Activated naive CD8-positive, alpha-beta T cell treated with anti-CD3 and anti-CD28 coated beads, Interleukin-2, amount 50 U/mL, for 16 hours (primary cell): ENCODE results near the gene LSM4.

Experiments
- DNase-seq: peaks from one replicate; pipeline ENCODE4 v3.0.0-alpha.2; 2020; ENCODE audit warnings: low read depth, low spot score

LSM4 gene

DNA sequence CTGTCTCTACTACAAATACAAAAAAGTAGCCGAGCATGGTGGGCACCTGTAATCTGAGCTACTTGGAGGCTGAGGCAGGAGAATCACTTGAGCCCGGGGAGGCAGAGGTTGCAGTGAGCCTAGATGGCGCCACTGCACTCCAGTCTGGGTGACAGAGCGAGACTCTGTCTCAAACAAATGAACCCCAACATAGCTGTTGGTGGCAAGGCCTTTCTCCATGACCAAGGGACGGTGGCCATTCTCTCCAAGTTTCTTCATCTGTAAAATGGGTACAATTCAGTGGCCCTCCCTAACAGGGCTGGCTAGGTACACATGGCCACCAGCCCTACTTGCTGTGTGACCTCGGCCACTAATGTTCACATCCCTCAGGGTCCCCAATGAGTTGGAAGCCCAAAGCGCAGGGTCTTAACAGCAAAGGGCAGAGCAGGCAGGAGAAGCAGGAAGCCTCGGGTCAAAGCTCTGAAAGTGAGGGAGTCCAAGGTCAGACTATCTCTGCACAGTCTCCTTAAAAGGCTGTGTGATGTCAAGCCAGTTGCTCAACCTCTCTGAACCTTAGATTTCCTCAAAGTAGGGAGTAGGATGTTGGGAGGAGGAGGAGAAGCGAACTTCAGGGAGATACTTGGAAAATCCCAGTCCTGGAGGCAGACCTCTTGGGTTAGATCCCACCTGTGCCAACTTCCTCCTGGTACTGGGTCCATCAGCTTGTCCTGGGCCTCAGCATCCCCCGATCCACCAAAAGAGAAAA, 44.2 kb downstream of the LSM4 start:
- no peak for DNase-seq

DNA sequence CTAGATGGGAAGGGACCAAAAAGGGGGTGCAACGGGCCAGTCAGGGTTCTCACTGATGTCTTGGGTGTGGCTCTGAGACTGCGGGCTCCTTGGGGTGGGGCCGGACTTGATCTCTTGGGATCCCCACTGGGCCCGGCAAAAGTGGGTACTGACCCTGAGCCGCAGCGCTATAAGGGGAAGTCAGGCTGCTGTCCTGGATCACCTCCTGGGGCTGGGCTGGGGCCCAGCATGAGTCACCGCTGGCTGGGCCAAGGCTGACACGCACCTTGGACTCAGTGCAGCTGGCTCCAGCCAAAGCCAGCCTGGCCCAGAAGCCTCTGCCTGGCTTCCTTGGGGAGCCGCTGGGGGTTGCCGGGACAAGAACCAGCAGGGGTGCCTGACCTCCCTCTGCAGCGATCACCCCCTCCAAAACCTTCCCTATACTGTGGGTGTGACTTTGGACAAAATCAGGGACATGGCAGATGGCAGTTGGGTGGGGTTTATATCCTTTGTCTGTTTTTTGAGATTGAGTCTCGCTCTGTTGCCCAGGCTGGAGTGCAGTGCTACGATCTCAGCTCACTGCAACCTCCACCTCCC, 48.0 kb downstream of the LSM4 start:
- DNase-seq = no peak

DNA sequence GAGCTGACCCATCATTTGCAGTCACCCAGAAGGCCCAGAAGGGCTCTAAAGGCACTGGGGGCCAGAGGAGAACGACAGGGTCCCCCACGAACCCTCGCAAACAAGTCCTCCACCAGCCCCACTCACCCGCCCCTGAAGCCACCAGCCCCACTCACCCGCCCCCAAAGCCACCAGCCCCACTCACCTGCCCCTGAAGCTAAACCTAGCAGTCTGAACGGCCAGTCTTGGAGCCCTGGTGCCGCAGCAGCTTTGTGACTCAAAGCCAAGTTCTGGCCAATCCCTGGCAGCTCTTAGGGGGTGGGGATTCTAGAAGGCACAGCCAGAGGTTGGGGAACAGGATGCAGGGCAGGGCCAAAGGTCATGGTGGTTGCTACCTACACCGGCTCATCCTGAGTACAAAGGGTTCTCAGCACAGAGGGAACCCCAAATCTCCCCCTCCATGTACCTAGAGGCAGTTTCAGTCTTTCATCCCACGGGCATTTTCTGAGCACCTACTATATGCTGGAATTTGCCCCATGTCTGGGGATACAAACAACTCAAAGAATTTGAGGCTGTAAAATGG, 48.6 kb downstream of the LSM4 start, which contains the start of gene IQCN:
TSS of gene IQCN (minus strand) at position 234 of the 562 bp plus-strand sequence. CDS start 4,974 bp downstream, outside the sequence.
- DNase-seq = no peak

DNA sequence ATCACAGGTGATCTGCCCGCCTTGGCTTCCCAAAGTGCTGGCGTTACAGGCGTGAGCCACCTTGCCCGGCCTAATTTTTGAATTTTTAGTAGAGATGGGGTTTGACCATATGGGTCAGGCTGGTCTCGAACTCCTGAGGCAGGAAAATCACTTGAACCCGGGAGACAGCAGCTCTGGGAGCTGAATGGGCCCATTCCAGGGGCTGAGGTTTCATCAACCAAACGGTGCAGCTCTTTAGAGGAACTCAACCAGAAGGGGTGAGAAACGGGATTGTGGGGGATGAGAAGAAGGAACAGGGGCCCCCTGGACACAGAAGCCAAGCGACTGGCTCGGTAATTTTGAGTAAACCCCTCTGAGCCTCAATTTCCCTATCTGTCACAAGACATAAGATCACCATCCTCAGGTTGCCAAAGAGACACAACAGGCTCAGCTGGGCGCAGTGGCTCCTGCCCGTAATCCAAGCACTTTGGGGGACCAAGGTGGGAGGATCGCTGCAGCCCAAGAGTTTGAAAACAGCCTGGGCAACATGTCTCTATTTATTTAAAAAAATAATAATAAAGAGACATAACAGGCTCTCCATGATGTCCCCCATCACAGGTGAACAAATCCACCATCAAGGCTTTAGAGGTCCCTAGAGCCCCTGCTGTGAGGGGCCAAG, 49.2 kb downstream of the LSM4 start:
- DNase-seq = no peak

DNA sequence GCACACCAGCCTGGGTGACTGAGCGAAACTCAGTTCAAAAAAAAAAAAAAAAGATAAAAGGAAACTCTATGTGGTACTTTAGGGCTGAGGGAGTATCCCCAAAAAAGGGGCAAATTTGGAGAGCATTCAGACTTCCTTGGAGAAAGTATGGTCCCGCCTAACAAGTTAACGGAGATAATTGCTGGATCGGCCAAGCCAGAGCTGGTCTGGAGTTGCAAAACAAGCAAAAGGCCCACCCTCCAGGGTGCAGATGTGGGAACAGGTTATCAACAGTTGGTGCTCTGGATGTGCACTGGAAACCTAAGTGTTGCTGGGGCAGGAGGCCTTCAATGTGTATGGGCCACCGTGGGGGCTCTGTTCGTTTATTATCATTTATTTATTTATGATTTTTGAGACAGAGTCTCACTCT, 51.4 kb downstream of the LSM4 start:
- no peak for DNase-seq

DNA sequence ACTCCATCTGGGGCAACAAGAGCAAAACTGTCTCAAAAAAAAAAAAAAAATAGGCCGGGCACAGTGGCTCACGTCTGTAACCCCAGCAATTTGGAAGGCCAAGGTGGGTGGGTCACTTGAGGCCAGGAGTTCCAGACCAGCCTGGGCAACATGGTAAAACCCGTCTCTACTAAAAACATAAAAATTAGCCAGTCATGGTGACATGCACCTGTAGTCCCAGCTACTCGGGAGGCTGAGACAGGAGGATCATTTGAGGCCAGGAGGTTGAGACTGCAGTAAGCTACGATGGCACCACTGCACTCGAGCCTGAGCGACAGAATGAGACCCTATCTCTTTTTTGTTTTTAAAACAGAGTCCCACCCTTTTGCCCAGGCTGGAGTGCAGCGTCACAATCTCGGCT, 52.5 kb downstream of the LSM4 start:
- no peak for DNase-seq

DNA sequence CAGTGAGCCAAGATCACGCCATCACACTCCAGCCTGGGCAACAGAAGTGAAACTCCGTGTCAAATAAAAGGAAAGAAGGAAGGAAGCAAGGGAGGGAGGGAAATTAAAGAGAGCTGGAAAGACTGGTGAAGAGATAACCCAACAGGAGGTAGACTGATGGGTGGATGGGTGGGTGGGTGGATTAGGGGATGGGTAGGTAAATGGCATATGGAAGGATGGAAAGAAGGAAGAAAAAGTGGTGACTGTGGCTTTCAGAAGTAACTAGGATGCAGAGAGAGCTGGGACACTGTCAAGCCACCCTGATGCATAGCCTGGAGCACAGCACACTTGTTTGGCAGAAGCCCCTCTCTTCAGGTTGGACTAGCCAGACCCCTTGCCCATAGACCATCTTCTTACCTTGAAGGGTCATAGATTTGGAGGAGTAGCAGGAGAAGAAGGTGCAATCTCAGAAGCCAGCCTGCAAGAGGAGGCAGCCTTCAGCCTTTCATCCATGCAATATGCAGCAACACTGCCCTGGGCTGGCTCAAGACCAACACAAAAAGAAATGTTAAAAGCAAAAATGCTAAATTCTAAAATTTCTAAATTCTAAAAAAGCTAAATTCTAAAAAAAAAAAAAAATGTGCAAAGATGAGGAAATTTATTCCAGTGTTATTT, 53.7 kb downstream of the LSM4 start:
- no peak for DNase-seq

DNA sequence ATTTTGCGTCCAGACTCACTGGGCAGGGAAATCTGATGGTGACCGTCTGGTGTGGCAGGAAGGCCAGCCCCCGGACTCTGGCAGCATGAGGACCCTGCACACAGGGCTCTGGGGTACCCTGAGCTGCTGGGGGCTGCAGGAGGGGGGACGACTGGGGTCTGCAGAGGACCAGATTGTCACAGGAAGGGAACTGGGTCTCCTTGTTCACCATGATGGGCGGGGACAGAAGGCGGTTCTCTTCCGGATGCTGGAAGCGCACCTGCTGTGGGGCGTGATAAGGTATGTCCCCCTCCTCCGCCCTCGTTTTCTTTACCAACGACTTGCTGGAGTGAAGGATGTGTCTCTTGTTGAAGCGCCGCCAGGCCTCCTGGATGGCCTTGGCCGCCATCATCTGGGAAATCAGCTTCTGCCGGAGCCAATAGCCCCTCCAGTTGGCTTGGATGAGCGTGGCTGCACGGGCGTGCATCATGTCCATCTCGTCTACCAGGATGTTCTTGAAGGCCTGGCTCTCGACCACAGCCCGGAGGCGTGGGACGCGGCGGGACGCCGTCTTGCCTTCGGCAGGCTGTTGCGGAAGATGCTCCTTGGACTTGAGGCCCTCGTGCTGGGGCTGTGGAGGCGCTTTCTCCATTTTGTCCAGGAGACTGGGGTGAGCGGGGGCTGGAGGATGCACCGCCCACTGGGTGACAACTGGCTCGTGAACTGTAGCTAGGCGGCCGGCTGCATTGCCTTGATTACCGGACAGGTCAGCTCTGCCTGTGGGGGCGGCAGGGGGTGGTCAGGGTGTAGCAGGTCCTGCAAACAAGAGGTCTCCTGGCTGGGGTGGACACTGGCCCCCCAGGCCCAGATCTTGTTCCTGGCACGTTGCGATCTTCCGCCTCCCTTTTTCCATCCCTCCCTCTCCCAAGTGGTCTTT, 55.8 kb downstream of the LSM4 start:
- no peak for DNase-seq

DNA sequence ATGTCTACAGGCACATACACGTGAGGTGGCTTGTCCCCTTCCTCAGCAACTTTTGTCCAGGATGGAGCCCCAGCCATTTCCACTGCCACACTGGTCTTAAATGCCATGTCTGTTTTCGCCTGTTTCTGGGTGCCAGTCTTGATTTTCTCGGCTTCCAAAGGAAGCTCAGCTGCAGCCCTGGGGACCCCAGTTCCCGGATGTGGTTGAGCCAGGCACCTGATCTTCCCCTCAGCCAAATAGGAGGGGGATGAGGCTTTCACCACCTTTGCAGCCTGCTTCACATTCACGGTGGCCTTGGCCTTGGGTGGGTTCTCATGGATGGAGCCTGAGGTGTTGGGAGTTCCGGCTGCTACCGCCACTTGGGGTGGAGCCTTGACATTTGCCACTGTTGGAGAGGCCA, 57.3 kb downstream of the LSM4 start:
- DNase-seq = no peak

DNA sequence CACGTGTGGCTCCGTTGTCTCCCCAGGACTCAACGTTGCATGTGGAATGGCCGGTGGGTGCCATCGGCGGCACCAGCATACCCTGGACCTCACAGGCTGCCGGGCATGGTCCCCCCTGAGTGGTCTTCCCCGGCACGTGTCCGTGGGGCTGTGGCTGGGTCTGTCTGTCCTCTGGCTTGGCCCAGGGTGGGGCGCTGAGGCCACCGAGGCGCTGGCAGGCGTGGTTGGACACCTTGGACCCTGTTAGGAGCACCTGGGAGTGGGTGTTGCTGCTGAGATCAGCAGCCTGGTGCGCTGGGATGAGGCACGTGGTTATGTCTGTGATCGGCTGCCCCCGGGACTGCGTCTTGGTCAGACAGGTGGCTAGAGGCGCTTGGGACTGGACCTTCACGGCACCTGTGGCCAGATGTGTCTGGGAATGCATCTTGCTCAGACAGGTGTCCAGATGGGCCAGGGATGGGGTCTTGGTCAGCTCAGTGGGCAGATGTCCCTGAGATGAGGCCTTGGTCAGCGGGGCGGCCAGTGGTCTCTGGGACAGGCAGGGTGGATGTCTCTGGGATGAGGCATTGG, 57.8 kb downstream of the LSM4 start:
- no peak for DNase-seq

DNA sequence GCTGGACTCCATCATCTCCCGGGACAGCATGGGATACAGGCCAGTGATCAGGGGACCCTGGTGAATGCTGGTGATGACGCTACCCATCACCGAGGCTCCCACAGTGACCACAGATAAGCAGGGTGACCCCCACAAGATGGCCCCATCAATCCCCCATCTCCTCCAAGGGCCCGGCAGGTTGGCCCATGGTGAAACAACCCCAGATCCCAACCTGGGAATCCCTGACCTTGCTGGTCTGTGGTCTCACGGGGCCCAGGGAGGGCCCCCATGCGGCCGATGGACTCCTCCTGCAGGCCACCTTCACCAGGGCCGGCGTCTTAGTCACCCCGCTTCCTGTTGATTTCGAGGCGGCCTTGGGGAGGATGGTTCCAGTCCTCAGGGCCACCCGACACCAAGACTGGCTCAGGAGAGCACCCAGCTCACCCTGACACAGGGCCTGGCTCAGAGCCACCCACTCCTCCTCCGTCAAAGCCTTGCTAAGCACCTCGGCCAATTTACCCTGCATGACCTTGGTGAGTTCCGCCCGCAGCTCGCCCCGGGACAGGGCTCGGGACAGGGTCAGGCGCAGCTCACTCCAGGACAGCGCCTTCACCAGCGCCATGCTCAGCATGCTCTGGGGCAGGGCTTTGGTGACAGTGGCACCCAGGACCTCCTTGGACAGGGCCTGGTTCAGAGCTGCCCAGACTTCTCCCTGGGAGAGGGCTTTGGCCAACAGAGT, 58.6 kb downstream of the LSM4 start:
- no peak for DNase-seq

DNA sequence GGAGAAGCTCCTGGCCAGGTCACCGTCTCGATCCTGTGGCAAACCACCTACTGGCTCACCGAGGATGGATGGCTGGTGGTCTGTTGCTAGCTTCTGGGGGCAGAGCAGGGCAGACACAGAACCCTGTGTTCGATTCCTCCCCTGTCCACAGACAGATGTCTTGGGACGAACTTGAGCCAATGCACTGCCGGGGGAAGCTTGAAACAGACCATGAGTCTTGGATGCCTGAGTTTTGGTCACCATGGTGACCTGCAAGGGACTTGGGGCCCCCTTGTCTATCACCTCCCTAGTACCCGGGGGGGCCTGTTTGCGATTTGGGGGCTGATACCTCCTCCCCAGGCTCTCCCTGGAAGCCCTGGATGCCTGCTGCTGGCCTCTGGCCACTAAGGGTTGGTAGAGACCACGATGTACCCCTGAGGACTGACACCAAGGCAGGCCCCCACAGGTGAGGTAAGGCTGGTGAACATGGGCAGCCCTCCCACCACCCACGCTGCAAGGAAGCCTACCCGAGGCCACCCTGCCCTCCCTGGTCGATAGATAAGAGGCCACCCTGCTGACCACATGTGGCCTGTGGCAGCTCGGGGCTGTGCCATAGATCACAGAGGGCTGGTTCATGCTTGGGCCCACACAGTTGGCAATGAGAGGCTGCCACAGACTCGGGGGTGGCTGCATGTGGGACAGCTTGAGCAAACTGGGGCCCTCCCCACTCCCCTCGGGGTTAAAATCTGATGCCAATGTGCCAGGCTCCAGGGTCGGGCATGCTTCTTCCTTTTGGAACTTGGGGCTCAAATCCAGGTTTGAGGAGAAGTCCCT, 59.3 kb downstream of the LSM4 start:
- DNase-seq = no peak

DNA sequence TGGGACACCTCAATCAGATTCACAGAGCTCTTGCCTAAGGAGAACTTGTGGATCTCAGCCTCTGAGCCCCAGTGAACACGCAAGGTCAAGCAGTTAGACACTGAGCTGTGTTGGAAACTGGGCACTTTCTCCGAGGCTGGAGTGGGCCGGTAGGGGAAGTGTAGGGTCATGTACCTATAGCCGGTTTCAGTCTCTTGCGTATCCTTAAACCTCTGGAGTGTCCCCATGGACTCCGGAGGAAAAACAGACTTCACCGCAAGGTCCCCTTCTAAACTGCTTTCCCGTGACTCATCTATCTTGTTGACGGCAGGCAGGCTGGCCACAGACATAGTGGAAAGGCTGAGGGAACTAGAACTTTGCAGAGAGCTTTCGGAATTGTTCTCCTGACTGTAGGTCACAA, 60.0 kb downstream of the LSM4 start:
- DNase-seq = no peak

DNA sequence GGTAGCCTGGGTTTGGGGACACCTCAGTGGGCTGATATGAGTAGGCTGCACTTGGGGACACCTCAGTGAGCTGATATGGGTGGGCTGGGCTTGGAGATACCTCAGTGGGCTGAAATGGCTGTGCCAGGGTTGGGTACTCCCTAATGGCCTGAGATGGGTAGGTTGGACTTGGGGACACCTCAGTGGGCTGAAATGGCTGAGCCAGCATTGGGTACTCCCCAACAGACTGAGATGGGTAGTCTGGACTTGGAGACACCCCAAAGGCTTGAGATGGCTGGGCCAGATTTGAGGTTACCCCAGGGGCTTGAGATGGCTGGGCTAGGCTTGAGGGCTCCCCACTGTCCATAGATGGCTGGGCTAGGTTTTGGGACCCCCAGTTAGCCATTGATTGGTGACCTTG, 60.7 kb downstream of the LSM4 start:
- DNase-seq = no peak

DNA sequence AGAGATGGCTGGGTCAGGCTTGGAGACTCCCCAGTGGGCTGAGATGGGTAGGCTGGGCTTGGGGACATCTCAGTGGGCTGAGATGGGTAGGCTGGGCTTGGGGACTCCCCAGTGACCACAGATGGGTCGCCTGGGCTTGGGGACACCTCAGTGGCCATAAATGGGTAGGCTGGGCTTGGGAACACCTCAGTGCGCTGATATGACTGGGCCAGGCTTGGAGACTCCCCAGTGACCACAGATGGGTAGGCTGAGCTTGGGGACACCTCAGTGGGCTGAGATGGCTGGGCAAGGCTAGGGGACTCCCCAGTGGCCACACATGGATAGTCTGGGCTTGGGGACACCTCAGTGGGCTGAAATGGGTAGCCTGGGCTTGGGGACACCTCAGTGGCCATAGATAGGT, 61.4 kb downstream of the LSM4 start:
- DNase-seq = no peak

DNA sequence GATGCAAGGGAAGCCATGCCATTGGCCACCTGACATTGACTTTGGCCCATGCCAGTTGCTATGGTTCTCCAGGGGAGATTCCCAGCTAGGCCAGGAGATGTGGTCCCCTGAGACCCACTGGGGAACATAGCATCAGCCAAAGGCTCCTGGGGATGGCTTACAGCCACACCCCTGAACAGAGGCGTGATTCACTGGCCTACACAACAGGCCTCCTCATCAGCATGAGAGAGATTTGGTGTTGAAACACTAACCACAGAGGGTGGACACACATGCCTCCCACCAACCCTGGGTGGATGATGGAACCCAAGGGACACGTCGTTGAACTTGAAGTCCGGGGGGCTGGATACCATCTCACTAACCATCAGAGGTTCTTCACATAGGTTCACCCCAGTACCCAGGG, 63.0 kb downstream of the LSM4 start:
- no peak for DNase-seq

DNA sequence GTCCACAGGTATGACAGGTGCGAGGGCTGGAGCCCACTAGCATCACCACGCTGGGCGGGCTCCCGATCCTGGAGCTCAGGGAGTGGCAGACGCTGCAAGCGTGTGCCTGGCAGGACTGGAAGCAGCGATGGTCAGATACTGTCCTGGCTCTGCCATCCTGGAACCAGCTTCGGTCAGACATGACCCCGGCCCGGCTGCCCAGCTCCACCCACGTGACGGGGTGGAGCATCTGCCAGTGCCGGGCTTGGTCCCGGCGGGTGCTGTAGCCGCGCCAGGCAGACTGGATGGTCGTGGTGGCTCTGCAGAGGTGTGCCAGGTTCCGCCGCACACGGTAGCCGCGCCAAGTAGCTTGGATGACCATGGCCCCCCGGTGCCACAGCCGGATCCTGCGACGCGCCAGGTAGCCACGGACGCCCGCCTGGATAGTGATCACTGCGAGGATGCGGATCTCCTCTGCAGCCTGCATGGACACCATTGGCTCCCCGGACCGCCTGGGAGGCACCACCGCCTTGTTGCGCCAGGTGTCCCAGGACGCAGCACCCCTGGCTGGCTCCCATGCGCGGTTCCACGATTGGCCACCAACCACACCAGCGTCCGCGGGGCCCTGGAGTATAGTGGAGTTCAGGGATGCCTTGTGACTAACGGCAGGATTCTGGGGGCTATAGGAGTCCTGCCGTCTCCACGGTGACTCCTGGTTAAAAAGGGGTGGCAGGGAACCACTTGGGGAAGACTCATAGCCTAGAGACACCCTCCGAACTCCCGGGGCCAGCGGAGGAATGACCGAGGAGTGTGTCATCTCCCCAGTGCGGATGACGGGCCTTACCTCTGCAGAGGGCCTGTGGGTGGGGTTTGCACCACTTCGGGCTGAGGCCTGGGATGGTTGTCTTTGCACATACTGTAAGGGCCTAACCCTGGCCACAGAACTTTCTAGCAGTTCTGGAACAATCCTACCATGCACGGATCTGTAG, 65.1 kb downstream of the LSM4 start:
- DNase-seq = no peak
